Lower lobe of right lung (tissue), 2 donors: Measurements from ENCODE around the gene ZNF438. TPM values are rescaled to one million over a fixed set of nuclear protein-coding genes. Genes with fewer than 3 reads are reported as not detected.

Experiments used
- ATAC-seq, 2 donors: fragments of 200-7000 bp; cut with Tn5 transposase; one replicate each; pipeline ENCODE4 v1.9.1; 2020 to 2022; ENCODE audit warnings: mild to moderate bottlenecking in 2 of 2, moderate library complexity in 2 of 2
- DNase-seq: peaks from one replicate; pipeline ENCODE4 v3.0.0-alpha.2; 2020
- H3K27ac ChIP-seq: fragments of 200-600 bp; one replicate; pipeline ENCODE4 v1.8.0; 2022
- H3K27me3 ChIP-seq: fragments of 200-600 bp; one replicate; pipeline ENCODE4 v1.8.0; 2022; ENCODE audit warnings: low read depth
- H3K36me3 ChIP-seq: fragments of 200-600 bp; one replicate; pipeline ENCODE4 v1.8.0; 2022; ENCODE audit warnings: mild to moderate bottlenecking
- H3K4me1 ChIP-seq: fragments of 200-600 bp; one replicate; pipeline ENCODE4 v1.8.0; 2022
- H3K4me3 ChIP-seq: fragments of 200-600 bp; one replicate; pipeline ENCODE4 v1.8.0; 2022; ENCODE audit warnings: mild to moderate bottlenecking
- H3K9me3 ChIP-seq: fragments of 200-600 bp; one replicate; pipeline ENCODE4 v1.8.0; 2022
- intact Hi-C: fragments of 100-400 bp; cut with DNase I; formaldehyde crosslinking; loops from one replicate; pipeline ENCODE4 v1.11.0; 2022
- total RNA-seq: library from RNA; stranded (reverse); fragmentation: NEBNext Ultra II Directional; extraction: Animal tissue kit (Norgen Biotek cat#: 25700); gene quantifications from one replicate; pipeline ENCODE4 v1.2.1, GENCODE V29; 2021
- TF ChIP-seq, protein P1 (sequence below): fragments of 200-600 bp; IDR thresholded peaks from one replicate; pipeline ENCODE4 v1.8.0; 2022; ENCODE audit warnings: antibody characterized with exemption, mild to moderate bottlenecking
- donor health status: DM: no; HTN: yes; CAD: no; lungs with severe emphysema.

Gene ZNF438
- total RNA-seq, 1 donor from 2014 or later: 15.2 TPM

DNA sequence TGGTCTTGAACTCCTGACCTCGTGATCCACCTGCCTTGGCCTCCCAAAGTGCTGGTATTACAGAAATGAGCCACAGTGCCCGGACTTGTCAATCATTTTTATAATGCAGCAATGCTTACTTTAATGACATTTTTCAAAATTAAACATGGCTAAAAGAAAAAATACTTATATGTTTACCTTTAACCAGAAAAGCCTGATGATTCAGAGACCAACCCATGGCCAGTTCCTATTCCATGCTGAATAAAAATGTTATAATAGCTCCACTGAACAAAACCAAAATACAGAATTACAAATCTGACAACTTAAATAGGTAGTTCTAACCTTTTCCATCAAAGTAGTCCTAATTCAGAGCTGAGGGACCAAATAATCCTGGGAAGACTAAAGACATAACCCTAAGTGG lies 21.6 kb downstream of the ZNF438 start:
- no peak for ATAC-seq
- H3K27me3 ChIP-seq: no peaks in the 10 kb centered on the region
- intact Hi-C loops: no loop called here
- no peak for DNase-seq
- H3K36me3 ChIP-seq: no peaks in the 10 kb centered on the region
- no peaks in the 10 kb centered on the region for H3K9me3 ChIP-seq
- TF ChIP-seq, protein P1, sequence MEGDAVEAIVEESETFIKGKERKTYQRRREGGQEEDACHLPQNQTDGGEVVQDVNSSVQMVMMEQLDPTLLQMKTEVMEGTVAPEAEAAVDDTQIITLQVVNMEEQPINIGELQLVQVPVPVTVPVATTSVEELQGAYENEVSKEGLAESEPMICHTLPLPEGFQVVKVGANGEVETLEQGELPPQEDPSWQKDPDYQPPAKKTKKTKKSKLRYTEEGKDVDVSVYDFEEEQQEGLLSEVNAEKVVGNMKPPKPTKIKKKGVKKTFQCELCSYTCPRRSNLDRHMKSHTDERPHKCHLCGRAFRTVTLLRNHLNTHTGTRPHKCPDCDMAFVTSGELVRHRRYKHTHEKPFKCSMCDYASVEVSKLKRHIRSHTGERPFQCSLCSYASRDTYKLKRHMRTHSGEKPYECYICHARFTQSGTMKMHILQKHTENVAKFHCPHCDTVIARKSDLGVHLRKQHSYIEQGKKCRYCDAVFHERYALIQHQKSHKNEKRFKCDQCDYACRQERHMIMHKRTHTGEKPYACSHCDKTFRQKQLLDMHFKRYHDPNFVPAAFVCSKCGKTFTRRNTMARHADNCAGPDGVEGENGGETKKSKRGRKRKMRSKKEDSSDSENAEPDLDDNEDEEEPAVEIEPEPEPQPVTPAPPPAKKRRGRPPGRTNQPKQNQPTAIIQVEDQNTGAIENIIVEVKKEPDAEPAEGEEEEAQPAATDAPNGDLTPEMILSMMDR: no peak
- H3K27ac ChIP-seq: no peak overlapping the region
- H3K4me3 ChIP-seq: no peak overlapping the region
- peaks cover 18% of the 10 kb centered on the region for H3K4me1 ChIP-seq

DNA sequence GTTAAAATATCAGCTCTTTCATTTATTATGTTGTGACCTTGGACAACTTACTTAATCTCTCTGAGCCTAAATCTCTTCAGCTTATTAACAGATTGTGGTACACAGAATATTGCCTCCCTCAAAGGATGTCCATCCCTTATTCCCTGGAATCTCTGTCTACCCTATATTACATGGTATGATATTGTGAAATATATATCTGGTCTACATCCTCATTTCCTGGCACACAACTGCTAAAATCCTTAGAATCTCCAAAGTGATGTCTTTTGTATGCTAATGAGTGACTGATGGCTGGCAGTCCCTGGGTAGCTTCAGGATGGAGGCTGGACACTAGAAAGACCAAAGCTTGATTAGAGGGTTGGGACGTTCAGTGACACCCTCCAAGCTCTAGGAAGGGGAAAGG lies 25.8 kb downstream of the ZNF438 start:
- Histone ChIP-seq H3K4me3 (no peak overlapping the region), H3K27ac (no peak overlapping the region), H3K27me3 (no peaks in the 10 kb centered on the region), H3K4me1 (peaks cover 18% of the 10 kb centered on the region), H3K9me3 (no peaks in the 10 kb centered on the region), H3K36me3 (no peaks in the 10 kb centered on the region)
- DNase-seq (no peak), ATAC-seq (no peak)
- TF ChIP-seq, protein P1: no peak
- intact Hi-C loops: no loop called here

DNA sequence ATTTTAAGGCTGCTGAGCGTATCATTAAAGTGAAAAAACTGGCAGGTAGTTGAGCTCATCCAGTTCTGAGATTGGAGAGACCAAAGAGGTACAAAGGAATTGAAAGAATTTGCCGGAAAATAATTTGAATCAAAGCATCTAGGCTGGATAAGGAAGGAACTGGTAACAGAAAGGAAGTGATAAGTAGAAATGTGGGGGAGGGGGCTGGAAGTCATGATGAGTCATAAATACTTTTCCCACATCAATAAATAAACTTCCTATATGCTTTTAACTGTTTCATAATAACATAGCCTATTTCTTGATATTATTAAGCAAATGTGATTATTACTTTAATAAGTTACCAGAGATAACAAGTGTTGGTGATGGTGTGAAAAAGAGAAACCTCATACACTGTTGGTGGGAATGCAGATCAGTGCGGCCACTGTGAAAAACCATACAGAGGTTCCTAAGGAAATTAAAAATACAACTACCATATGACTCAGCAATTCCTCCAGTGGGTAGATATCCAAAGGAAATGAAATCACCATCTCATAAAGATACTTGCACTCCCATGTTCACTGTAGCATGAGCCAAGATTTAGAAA lies 27.0 kb downstream of the ZNF438 start:
- no peaks in the 10 kb centered on the region for H3K36me3 ChIP-seq
- TF ChIP-seq, protein P1: no peak
- H3K9me3 ChIP-seq: no peaks in the 10 kb centered on the region
- H3K4me3 ChIP-seq: no peak overlapping the region
- peaks cover 28% of the 10 kb centered on the region for H3K4me1 ChIP-seq
- DNase-seq (no peak), ATAC-seq (no peak)
- no peak overlapping the region for H3K27ac ChIP-seq
- intact Hi-C loops: no loop called here
- no peaks in the 10 kb centered on the region for H3K27me3 ChIP-seq

DNA sequence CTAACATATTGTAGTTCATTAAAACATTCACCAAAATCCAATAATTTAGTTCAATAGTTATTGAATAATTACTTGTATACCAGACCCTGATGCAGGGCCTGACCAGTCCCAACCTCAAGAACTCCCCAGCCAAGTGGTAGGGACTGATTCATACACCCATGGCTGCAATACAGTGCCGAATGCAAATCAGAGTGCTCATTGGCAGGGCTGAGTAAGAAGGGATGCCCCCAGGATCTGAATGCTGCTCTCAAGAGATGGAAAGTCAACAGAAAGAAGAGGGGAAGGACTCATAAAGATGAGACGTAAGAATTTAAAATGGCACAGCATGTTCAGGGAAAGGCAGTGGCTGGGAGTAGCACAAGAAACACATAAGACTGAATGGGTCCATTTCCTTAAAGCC lies 29.9 kb downstream of the ZNF438 start:
- Histone ChIP-seq H3K27ac (no peak overlapping the region), H3K4me3 (no peak overlapping the region), H3K9me3 (no peaks in the 10 kb centered on the region), H3K36me3 (no peaks in the 10 kb centered on the region), H3K27me3 (no peaks in the 10 kb centered on the region), H3K4me1 (peaks cover 40% of the 10 kb centered on the region)
- no peak for DNase-seq
- intact Hi-C loops: no loop called here
- TF ChIP-seq, protein P1: no peak
- no peak for ATAC-seq

DNA sequence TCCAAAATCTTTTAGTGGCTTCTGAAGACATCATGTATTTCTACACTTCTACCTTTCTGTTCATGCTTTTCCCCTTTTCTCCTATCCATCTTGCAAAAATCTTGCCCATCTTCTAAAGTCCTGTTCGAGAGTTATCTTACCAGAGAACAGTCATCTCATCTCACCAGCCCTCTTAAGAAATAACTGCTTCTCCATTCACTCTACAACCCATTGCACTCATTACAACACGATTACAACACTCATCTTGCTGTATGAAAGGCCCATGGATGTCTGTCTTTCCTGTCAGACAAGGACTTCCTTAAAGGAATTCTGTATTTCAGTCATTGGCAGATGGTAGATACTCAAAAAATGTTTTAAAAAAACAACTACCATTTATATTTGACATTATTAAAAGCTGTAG lies 30.8 kb downstream of the ZNF438 start:
- Histone ChIP-seq H3K36me3 (no peaks in the 10 kb centered on the region), H3K4me1 (peaks cover 41% of the 10 kb centered on the region), H3K9me3 (peaks cover 1% of the 10 kb centered on the region), H3K4me3 (no peak overlapping the region), H3K27ac (no peak overlapping the region), H3K27me3 (no peaks in the 10 kb centered on the region)
- TF ChIP-seq, protein P1: no peak
- peak; percentile 52 to 58 for ATAC-seq
- intact Hi-C loops: no loop called here
- DNase-seq: no peak
